Peyer's patch (tissue), 4 donors: ENCODE data around the gene LINC00237. TPM values are rescaled to one million over a fixed set of nuclear protein-coding genes. Genes with fewer than 3 reads are reported as not detected.
A peak's percentile ranks its signal among the peaks of the same experiment; 100 is the strongest.

Source experiments
- DNase-seq, 3 donors: peaks; one replicate each; pipeline ENCODE4 v3.0.0-alpha.2; 2017 to 2019
- H3K27ac ChIP-seq, 4 donors: fragments of 200-600 bp; sonication (generic); one replicate each; pipeline ENCODE4 v1.5.1; 2016 to 2019
- H3K27me3 ChIP-seq, 2 donors: fragments of 200-600 bp; sonication (generic); one replicate each; pipeline ENCODE4 v1.5.1; 2019
- H3K36me3 ChIP-seq, 3 donors: fragments of 200-600 bp; sonication (generic); one replicate each; pipeline ENCODE4 v1.5.1; 2016 to 2019
- H3K4me1 ChIP-seq, 4 donors: fragments of 200-600 bp; sonication (generic); one replicate each; pipeline ENCODE4 v1.5.1; 2016 to 2019
- H3K4me3 ChIP-seq, 4 donors: fragments of 200-600 bp; sonication (generic); 1 replicate in 3 of 4; 2 replicates in 1 of 4; pipeline ENCODE4 v1.5.1; 2016 to 2019; ENCODE audit warnings: mild to moderate bottlenecking in 1 of 4
- H3K9me3 ChIP-seq, 4 donors: fragments of 200-600 bp; sonication (generic); one replicate each; pipeline ENCODE4 v1.5.1; 2016 to 2019; ENCODE audit warnings: mild to moderate bottlenecking in 1 of 4
- POLR2A ChIP-seq, 2 donors: fragments of 450-650 bp; IDR thresholded peaks; one replicate each; pipeline ENCODE4 v1.5.1; 2017; ENCODE audit warnings: antibody characterized with exemption in 2 of 2, mild to moderate bottlenecking in 2 of 2, moderate library complexity in 2 of 2
- total RNA-seq, 4 donors: library from RNA; depleted of rRNA; stranded (reverse); fragments of >200 nt; gene quantifications; one replicate each; pipeline ENCODE4 v1.1.0, GENCODE V29; 2016
- TF ChIP-seq, protein P1 (sequence below), 6 experiments: fragments of 450-650 bp in 4 of 6; fragments of 200-600 bp in 2 of 6; sonication (generic) in 1 of 6; IDR thresholded peaks; one replicate each; pipeline ENCODE4 v1.5.1; 2017 to 2019; ENCODE audit warnings: antibody characterized with exemption in 6 of 6, mild to moderate bottlenecking in 3 of 6, moderate library complexity in 1 of 6

The LINC00237 gene
- total RNA-seq = not detected

DNA sequence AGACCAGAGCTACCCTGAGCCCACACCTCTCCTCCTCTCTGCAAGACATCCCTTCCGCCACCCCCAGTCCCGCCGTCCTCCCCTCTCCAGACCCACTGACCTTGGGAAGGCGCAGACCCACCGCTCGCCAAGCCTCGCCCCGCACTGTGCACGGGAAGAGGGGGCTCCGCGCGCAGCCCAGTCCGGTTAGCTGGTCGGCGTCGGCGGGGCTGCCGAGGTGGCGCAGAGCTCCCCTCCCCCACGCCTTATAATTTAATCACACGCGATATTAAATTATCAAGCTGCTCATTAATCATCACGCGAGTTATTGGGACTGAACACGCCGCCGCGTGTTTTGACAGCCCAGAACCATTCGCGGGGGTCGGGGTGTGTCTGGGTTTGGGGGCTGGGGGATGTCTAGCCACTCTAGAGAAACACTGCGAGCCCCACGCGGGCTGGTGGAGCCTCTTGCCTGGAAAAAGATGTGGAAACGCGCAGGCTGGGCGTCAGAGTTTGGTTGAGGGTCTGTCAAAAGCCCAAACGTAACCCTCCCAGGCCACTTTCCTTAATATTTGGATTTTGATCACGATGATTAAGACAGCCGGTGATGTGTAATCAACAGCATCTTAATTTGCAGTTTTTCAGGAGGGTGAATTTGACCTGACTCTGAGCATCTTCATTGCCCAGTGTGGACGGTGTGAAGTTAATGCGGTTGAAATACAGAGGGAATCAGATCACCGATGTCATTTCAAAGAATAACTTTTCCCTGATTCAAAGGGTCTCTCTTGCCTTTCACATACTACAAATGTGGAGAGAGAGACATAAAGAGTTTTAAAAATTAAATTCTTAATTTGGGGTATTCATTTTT is at the start of gene LINC00237:
TSS of gene LINC00237 (minus strand) at position 188 of the 847 bp plus-strand sequence.
- peak within 1 kb of the TSS in 2 of 4 donors; percentile 10 to 12 for H3K4me3 ChIP-seq
- no peak for TF ChIP-seq POLR2A (IDR thresholded peaks at IDR 0.05)
- TF ChIP-seq, protein P1, sequence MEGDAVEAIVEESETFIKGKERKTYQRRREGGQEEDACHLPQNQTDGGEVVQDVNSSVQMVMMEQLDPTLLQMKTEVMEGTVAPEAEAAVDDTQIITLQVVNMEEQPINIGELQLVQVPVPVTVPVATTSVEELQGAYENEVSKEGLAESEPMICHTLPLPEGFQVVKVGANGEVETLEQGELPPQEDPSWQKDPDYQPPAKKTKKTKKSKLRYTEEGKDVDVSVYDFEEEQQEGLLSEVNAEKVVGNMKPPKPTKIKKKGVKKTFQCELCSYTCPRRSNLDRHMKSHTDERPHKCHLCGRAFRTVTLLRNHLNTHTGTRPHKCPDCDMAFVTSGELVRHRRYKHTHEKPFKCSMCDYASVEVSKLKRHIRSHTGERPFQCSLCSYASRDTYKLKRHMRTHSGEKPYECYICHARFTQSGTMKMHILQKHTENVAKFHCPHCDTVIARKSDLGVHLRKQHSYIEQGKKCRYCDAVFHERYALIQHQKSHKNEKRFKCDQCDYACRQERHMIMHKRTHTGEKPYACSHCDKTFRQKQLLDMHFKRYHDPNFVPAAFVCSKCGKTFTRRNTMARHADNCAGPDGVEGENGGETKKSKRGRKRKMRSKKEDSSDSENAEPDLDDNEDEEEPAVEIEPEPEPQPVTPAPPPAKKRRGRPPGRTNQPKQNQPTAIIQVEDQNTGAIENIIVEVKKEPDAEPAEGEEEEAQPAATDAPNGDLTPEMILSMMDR (IDR thresholded peaks at IDR 0.05) = no peak

DNA sequence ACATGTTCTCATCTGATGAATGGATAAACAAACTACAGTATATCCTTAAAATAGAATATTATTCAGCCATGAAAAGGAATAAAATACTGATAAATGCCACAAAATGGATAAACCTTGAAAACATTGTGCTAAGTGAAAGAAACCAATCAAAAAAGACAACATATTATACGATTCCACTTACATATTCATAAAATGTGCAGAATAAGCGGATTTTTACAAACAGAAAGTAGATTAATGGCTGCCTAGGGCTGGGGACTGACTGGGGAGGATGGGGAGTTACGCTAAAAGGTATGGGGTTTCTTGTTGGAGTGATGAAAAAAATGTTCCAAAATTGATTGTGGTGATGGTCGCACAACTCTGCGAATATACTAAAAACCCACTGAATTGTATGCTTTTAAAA is 49.1 kb upstream of the LINC00237 start:
- no peak for TF ChIP-seq POLR2A (IDR thresholded peaks at IDR 0.05)
- TF ChIP-seq, protein P1 (IDR thresholded peaks at IDR 0.05) = no peak
- Histone ChIP-seq H3K36me3 (no peaks in the 10 kb centered on the region), H3K27ac (no peak overlapping the region), H3K4me3 (no peak overlapping the region), H3K27me3 (no peaks in the 10 kb centered on the region), H3K4me1 (no peaks in the 10 kb centered on the region), H3K9me3 (no peaks in the 10 kb centered on the region)
- DNase-seq = no peak

More for the DNA sequence above, at the start of gene LINC00237:
- H3K9me3 ChIP-seq = no peaks in the 10 kb centered on the region
- peaks cover 0 to 30% (median 5%) of the 10 kb centered on the region in 4 donors for H3K4me1 ChIP-seq
- DNase-seq = no peak
- peaks cover 0 to 51% of the 10 kb centered on the region in 2 donors for H3K27me3 ChIP-seq
- no peaks in the 10 kb centered on the region for H3K36me3 ChIP-seq
- H3K27ac ChIP-seq = no peak within 1 kb of the TSS

DNA sequence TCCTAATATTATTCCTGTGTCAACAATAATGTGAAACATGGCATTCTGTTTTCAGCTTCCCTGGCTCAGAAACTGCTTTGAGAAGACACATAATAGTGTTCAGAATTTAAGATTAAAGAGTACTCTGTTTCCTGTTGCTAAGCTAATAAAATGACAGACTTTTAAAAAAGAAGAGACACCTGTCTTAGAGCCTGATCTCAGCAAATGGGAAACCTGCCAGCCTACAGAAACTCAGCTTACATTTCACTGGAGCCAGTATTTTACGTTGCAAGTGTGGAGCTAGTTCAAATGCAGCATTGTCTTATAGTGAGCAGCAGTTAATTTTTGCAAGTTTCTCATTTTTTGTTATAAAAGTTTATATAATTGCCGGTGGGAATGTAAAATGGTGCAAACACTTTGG is 48.5 kb upstream of the LINC00237 start:
- Histone ChIP-seq H3K4me3 (no peak overlapping the region), H3K4me1 (no peaks in the 10 kb centered on the region), H3K27ac (no peak overlapping the region), H3K9me3 (no peaks in the 10 kb centered on the region), H3K27me3 (no peaks in the 10 kb centered on the region), H3K36me3 (no peaks in the 10 kb centered on the region)
- TF ChIP-seq POLR2A (IDR thresholded peaks at IDR 0.05) = no peak
- TF ChIP-seq, protein P1 (IDR thresholded peaks at IDR 0.05) = no peak
- DNase-seq = no peak

DNA sequence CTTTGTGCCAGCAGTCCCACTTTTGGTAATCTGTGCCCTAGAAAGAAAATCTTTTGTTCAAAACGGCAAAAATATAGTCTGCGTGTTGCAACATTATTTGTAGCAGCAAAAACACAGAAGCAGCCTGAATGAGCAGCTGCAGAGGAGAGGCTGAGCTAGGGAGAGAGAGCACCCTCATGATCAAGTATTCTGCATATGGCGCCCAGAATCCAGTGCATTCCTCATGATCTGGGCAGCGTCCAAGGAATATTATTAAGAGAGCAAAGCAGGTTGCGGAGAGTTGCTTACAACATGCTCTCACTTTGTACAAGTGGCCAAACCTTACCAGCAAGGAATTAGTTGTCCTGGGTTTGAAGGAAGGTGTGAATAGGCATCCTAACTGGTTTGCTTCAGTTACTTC is 45.6 kb upstream of the LINC00237 start:
- no peaks in the 10 kb centered on the region for H3K27me3 ChIP-seq
- H3K27ac ChIP-seq = no peak overlapping the region
- no peaks in the 10 kb centered on the region for H3K4me1 ChIP-seq
- no peak for TF ChIP-seq POLR2A (IDR thresholded peaks at IDR 0.05)
- TF ChIP-seq, protein P1 (IDR thresholded peaks at IDR 0.05) = no peak
- no peaks in the 10 kb centered on the region for H3K9me3 ChIP-seq
- no peaks in the 10 kb centered on the region for H3K36me3 ChIP-seq
- no peak for DNase-seq
- no peak overlapping the region for H3K4me3 ChIP-seq

DNA sequence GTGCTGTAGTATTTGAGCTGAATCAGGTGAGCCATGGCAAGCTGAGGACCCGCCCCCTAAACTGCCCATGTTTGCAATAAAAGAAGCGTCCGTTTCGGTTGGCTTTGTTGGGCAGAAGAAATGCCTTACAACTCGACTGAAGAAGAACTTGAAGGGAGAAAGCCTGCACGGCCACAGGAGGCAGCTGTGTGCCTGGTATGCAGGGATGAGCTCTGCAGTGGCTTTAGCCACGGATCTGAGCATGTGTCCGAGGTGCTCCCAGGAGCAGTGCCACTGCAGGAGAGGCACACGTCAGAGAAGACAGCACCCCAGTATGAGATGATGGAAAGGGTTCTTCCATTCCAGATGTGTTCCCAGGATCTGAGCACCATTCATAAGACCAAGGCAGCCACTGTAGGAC is 43.2 kb upstream of the LINC00237 start:
- H3K27me3 ChIP-seq = no peaks in the 10 kb centered on the region
- no peaks in the 10 kb centered on the region for H3K36me3 ChIP-seq
- H3K4me1 ChIP-seq = no peaks in the 10 kb centered on the region
- H3K4me3 ChIP-seq = no peak overlapping the region
- TF ChIP-seq, protein P1 (IDR thresholded peaks at IDR 0.05) = no peak
- TF ChIP-seq POLR2A (IDR thresholded peaks at IDR 0.05) = no peak
- DNase-seq = no peak
- H3K27ac ChIP-seq = no peak overlapping the region
- no peaks in the 10 kb centered on the region for H3K9me3 ChIP-seq
